MCF 10A (cell line): Measurements from ENCODE around the gene GSX2. TPM values are rescaled to one million over a fixed set of nuclear protein-coding genes. Genes with fewer than 3 reads are reported as not detected.
"Not testable (repeated sequence)": the region's sequence is repeated elsewhere in the genome, so short reads cannot be mapped to it uniquely, and the experiment has no call there.

Experiments used
- BruUV-seq: library from RNA; stranded (reverse); fragments of 400-500 nt; replicated peaks from 2 replicates; lab custom pipeline; 2021; lab: Mats Ljungman, UMichigan
- CTCF ChIA-PET: fragments of 300-600 bp; sonication (Branson Sonifier 250); formaldehyde crosslinking; extraction: SDS; loops from one replicate; lab custom pipeline; 2021; ENCODE audit warnings: antibody characterized with exemption, inconsistent platforms; lab: Yijun Ruan, JAX
- POLR2A ChIA-PET: fragments of 300-600, 350-650 bp; sonication (Branson Sonifier 250); formaldehyde crosslinking; extraction: SDS; loops from one replicate; lab custom pipeline; 2020; ENCODE audit warnings: antibody characterized with exemption, inconsistent platforms; lab: Yijun Ruan, JAX
- DNase-seq: peaks from one replicate; pipeline ENCODE4 v3.0.0-alpha.2; 2018; ENCODE audit not compliant: unreplicated experiment
- H3K27ac Mint-ChIP-seq: one replicate; pipeline ENCODE4 v1.8.0; 2022; ENCODE audit warnings: mild to moderate bottlenecking, low read depth, mixed read lengths; ENCODE audit not compliant: unreplicated experiment
- H3K27me3 Mint-ChIP-seq: one replicate; pipeline ENCODE4 v1.8.0; 2022; ENCODE audit warnings: mixed read lengths; ENCODE audit not compliant: insufficient read depth, unreplicated experiment
- H3K36me3 Mint-ChIP-seq: one replicate; pipeline ENCODE4 v1.8.0; 2022; ENCODE audit warnings: mild to moderate bottlenecking, moderate library complexity, mixed read lengths; ENCODE audit not compliant: insufficient read depth, unreplicated experiment
- H3K4me1 Mint-ChIP-seq: one replicate; pipeline ENCODE4 v1.8.0; 2022; ENCODE audit warnings: mixed read lengths; ENCODE audit not compliant: insufficient read depth, unreplicated experiment
- H3K4me3 Mint-ChIP-seq: one replicate; pipeline ENCODE4 v1.8.0; 2022; ENCODE audit warnings: mild to moderate bottlenecking, moderate library complexity, mixed read lengths; ENCODE audit not compliant: unreplicated experiment
- H3K9me3 Mint-ChIP-seq: one replicate; pipeline ENCODE4 v1.8.0; 2022; ENCODE audit warnings: mixed read lengths; ENCODE audit not compliant: unreplicated experiment
- CTCF ChIP-seq: fragments of 200-600 bp; IDR thresholded peaks from one replicate; pipeline ENCODE4 v1.8.0; 2022; ENCODE audit warnings: antibody characterized with exemption, mild to moderate bottlenecking; ENCODE audit not compliant: unreplicated experiment
- intact Hi-C: fragments of 100-400 bp; cut with micrococcal nuclease; formaldehyde crosslinking; loops from 2 replicates; pipeline ENCODE4 v1.14.1; 2022
- total RNA-seq: library from RNA; stranded (reverse); gene quantifications from 2 replicates; pipeline ENCODE4 v1.2.3, GENCODE V29; 2022

GSX2 gene
- total RNA-seq, 1 experiment from 2014 or later: not detected

- ChIA-PET CTCF (interaction anchor here (0.6 to 0.9 kb wide), 3 partner anchors 15 to 1107 kb away, joined by 3 to 4 read pairs (median 4); no protein-coding TSS in a partner anchor), POLR2A (interaction anchor here (1.0 kb wide), 1 partner anchor 68 kb away, joined by 4 read pairs; no protein-coding TSS in a partner anchor)
- Mint-ChIP-seq H3K27ac (no peak overlapping the region), H3K9me3 (no peaks in the 10 kb centered on the region), H3K4me1 (no peaks in the 10 kb centered on the region), H3K27me3 (no peaks in the 10 kb centered on the region), H3K4me3 (no peak overlapping the region), H3K36me3 (no peaks in the 10 kb centered on the region)
- DNase-seq: no peak
- TF ChIP-seq CTCF: no peak
- no TSS peak for BruUV-seq
- intact Hi-C loops: no loop called here
These were observed 19.1 kb downstream of the GSX2 start for GRCh38 chr4:54118850-54119589.

GRCh38 chr4:54120518-54120917 lies 20.6 kb downstream of the GSX2 start:
- intact Hi-C loops: no loop called here
- H3K4me1 Mint-ChIP-seq: no peaks in the 10 kb centered on the region
- no peaks in the 10 kb centered on the region for H3K27me3 Mint-ChIP-seq
- no peak overlapping the region for H3K27ac Mint-ChIP-seq
- H3K9me3 Mint-ChIP-seq: no peaks in the 10 kb centered on the region
- ChIA-PET POLR2A (no interaction called here), CTCF (interaction anchor here (0.6 kb wide), 2 partner anchors 747 to 1252 kb away, joined by 3 to 4 read pairs; no protein-coding TSS in a partner anchor)
- H3K4me3 Mint-ChIP-seq: no peak overlapping the region
- H3K36me3 Mint-ChIP-seq: no peaks in the 10 kb centered on the region
- no peak for DNase-seq
- TF ChIP-seq CTCF: no peak
- no TSS peak for BruUV-seq

GRCh38 chr4:54127660-54128059 lies 27.7 kb downstream of the GSX2 start:
- Mint-ChIP-seq H3K4me3 (no peak overlapping the region), H3K4me1 (no peaks in the 10 kb centered on the region), H3K36me3 (no peaks in the 10 kb centered on the region), H3K27ac (no peak overlapping the region), H3K9me3 (peaks cover 14% of the 10 kb centered on the region), H3K27me3 (no peaks in the 10 kb centered on the region)
- intact Hi-C loops: no loop called here
- ChIA-PET POLR2A (no interaction called here), CTCF (no interaction called here)
- no TSS peak for BruUV-seq
- TF ChIP-seq CTCF: no peak
- no peak for DNase-seq

- H3K4me1 Mint-ChIP-seq, H3K4me3 Mint-ChIP-seq, intact Hi-C loops, H3K27ac Mint-ChIP-seq, H3K36me3 Mint-ChIP-seq, DNase-seq, CTCF ChIA-PET, BruUV-seq, H3K27me3 Mint-ChIP-seq: not testable (repeated sequence)
- POLR2A ChIA-PET: interaction anchor here (0.7 kb wide), 1 partner anchor 72 kb away, joined by 4 read pairs; no protein-coding TSS in a partner anchor
- peaks cover 14% of the 10 kb centered on the region for H3K9me3 Mint-ChIP-seq
These were observed 28.7 kb downstream of the GSX2 start for GRCh38 chr4:54128694-54129093.
